NCI-H510A treated with DMSO at 0.1 percent for 48 hours (cell line): ENCODE results near the gene C3orf52.

Experiments
- DNase-seq: peaks from one replicate; lab custom pipeline; 2025; lab: John Stamatoyannopoulos, UW

C3orf52 gene

GRCh38 chr3:112119962-112120836 lies 34.0 kb downstream of the C3orf52 start:
- DNase-seq, result no peak

DNA sequence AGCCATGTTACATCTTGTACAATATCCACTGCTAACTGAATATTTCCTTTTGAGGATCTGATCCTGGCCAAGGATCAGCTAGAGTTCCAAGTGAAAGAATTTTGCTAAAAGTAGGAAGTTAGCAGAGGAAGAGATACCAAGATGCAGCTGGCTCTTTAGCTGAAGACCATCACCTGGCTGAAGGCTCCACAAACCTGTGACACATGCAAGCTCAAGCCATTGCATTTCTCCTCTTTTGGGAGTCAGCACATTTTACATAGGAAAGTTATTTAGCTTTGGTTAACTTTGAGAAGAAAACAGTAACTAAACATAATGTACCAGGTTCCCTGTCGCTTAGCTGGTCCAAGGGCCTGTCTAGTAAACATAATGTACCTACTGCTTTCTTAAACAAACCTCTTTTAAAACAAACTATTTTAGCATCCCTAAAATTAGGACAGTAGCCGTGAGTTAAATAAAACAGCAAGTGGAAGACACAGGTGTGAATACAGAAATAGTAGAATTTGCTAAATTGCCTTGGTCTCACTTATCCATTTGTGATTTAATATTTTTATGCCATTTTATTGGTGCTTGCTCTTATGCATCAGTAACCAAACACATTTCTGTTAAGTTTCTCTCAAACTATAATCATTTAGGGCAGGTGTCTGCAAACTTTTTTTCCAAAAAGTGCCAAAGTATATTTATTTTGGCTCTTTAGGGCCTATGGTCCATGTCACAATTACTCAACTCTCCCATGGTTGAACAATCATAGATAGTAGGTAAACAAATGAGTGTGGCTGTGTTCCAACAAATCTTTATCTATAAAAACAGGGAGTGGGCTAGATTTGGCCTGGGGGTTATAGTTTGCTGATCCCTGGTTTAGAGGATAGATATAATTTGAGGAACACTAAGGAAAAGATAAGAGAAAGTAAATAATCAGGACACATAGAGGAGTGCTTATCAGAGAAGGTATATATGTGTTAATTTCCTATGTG lies 35.7 kb downstream of the C3orf52 start:
- no peak for DNase-seq

GRCh38 chr3:112122870-112123269 lies 36.7 kb downstream of the C3orf52 start:
- no peak for DNase-seq

GRCh38 chr3:112123548-112123947 lies 37.4 kb downstream of the C3orf52 start:
- no peak for DNase-seq

DNA sequence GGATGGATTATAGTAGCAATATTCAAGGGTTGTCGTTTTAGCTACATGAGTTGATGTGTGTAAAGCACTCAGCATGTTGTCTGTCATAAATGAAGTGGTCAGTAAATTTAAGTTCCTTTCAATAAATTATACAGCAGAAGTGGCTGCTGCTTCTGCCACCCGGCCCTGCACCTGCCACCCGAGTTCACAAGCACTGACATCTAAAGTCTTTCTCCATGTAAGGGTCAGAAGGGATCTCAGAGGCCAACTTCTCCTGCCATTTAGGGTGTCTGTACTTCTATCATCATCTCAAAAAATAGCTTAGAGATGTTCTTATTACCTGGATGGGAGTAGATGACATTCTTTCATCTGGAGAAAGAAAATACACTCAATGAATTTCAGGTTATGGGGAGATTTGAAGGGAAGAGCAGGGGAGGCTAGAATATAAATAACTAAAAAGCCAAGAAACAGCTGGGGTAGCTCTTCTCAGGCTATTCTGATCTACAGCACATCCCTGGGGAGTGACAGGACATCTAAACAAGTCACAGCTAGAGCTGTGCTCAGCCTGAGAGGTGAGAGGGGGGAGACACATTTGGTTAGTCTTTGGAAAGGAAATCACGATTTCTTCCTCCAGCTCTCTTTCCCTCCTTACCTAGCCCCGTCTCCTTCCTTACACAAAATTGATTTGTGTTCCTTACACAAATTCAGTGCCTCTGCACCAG lies 38.9 kb downstream of the C3orf52 start:
- DNase-seq, result peak; percentile 18

DNA sequence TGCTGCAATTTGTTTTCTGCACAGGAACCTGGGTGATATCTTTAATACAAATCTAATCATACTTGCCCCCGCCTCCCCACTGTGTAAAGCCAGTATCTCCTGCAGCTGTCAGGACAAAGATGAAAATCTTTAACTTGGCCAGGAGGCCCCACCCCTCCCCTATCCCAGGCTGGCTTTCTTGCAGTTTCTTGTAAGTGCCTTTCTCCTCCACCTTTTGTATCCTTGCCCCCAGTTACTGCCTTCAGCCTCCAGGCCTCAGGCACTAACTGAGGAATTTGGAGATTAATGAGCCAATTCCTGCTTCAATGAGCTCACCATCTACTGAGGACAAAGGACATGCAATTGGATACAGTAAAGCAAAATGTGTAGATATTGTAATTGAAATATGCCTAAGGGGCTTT lies 40.3 kb downstream of the C3orf52 start:
- DNase-seq, result no peak

DNA sequence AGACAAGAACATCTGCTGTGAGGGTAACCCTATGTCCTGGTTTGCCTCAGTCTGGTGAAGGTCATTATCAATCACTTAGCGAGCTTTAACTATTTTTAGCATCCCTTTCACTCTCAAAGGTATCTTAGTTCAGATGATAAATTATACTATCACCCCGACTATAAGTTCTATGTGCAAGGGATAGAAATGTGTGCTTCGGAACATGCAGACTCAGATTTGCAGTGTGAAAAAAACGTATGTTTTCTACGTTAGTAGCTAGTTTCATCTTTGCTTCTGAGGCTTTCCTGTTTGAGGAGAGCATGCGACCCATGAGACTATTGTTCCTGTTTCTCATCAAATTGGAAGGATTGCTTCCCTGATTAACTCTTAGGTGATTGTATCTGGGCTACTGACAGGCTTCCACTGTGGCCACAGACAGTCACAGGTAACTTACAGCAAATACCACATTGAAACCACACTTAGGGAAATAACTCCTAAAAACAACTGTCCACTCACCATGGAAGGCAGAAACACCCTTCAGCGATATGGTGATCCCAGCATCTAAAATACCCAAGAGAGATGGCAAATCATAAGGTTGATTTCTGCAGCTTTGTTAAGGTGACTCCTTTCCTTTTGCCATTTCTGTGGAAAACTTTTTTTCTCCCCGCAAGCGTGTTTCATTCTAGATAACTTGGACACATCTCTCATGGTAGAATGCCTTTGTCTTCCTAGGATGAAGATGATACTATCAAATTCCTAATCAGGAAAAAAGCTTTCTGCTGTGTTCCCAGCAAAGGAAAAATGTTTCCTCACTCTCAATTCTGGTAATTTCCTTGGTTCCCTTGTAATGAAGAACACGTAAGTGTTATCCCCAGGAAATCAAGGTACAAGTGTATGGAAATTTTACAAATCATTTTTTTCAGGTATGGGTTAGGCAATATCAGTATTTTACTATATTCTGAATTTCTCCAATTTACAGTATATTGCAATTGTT lies 41.6 kb downstream of the C3orf52 start:
- no peak for DNase-seq

- no peak for DNase-seq
Observed at GRCh38 chr3:112128843-112129727, 42.9 kb downstream of the C3orf52 start.

- no peak for DNase-seq
Observed at GRCh38 chr3:112129925-112130637, 43.9 kb downstream of the C3orf52 start.

DNA sequence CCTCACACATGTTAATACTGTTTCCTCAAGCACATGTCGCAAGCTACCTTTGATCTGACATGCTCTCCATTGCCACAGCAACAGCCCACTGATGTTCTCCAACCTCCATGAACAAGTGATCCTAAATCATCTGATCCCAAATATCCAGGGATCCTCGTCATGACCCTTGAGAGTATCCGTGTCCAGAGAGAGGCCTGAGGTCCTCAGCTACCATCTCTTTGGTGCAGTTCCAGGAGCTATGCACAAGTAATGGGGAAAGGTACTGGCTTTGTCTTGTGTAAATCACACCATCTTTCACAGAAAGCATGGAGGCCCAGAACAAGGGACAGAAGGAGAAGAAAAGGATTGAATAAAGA lies 44.4 kb downstream of the C3orf52 start:
- DNase-seq, result no peak

DNA sequence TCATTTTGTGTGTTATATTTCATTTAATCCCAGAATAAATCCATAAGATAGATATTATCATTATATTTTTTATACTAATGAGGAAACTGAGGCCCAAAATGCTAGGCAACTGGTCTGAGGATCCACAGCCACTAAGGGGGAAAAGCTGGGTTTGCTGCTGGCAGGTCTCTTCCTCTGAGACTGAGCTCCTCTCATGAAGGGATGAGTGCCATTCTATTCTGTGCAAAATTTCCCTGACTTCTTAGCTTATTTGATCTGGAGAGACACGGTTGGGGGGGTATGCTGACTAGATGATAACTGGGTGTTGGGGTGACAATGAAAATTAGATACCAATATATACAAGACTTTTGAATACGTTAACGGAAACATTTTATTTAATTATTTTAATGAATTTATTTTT lies 44.9 kb downstream of the C3orf52 start:
- no peak for DNase-seq

DNA sequence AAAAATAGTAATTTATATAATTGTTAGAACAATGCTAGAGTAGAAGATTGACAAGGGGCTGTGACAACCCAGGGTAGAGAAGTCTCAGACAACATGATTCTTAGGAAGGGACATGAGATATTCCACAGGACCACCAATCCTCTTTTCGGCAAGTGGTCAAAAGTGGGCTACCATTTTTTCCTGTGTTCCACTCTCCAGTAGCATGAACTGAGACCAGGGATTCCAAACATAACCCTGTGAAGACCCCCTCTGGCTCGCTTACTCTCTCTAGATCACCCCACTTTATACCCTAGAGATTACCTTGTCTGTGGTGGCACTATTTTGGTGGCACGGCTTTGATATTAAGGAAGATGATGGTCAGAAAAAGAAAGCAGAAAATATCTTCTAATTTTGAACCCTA lies 45.9 kb downstream of the C3orf52 start:
- DNase-seq, result no peak

- DNase-seq, result no peak
Observed at GRCh38 chr3:112132554-112132953, 46.4 kb downstream of the C3orf52 start.

- DNase-seq, result no peak
Observed at GRCh38 chr3:112132975-112133448, 46.8 kb downstream of the C3orf52 start, which contains the start of gene GCSAM. TSS of gene GCSAM (minus strand) at chr3:112133248. CDS start at chr3:112133120, 128 bp downstream.

- DNase-seq, result no peak
Observed at GRCh38 chr3:112133626-112134334, 47.6 kb downstream of the C3orf52 start.

- no peak for DNase-seq
Observed at GRCh38 chr3:112134335-112135124, 48.3 kb downstream of the C3orf52 start.

DNA sequence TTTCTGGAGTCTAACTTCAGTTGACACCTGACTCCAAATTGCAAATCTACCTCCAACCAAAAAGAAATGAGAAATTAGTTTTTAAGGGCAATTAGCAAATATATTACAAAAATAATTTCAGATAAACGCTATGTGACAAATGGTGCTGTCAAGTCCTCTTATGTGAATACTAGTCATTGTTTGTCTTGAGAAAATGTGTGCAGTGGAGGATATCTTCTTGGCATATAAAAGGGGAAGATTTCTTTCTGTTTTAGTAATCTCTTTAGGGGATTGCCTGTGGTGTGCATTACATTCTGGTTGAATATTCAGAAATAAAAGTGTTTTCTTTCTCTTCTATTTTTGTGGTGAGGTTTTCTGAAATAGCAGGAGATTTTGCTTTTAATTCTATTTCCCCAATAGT lies 49.9 kb downstream of the C3orf52 start:
- no peak for DNase-seq
